GM11168 (cell line): ENCODE data around the gene C16orf92.

Source experiments
- in situ Hi-C: fragments of 300-500 bp; cut with MboI; formaldehyde crosslinking; loops from one replicate; pipeline ENCODE4 v1.12.0; 2022; ENCODE audit warnings: low sequenced_read_pairs; ENCODE audit not compliant: unreplicated experiment

Gene C16orf92

DNA sequence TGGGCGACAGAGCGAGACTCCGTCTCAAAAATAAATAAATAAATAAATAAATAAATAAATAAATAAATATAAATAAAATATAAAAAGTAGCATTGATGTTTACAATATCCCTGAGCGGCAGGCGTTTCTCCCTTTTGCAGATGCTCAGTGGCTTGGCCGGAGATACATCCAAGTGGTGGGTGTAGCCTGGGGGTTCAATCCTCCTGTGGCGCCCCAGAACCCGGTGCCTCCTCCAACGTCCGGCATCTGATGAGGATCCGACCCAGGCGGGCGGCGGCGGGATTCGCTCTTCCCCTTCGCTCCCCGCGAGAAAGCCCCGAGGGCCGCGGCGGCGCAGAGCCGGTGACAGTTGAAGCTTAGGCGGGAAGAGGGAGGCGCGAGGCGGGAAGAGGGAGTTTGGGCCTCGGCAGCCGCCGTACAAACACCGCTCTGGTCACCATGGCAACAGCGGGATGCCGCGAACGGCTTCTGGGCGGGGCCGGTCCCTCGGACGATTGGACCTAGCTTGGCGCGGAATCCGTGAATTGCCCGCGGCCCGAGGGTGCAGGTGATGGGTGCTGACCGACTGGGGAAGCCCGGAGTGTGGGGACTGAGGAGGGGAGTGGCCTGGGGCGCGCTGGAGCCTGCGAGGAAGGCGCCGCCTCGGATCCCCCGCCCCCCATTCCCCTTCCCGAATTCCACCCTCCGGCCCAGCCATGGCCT, 29.8 kb downstream of the C16orf92 start:
- in situ Hi-C loops = no loop called here

GRCh38 chr16:30053376-30054015, 30.5 kb downstream of the C16orf92 start:
- in situ Hi-C loops = no loop called here

DNA sequence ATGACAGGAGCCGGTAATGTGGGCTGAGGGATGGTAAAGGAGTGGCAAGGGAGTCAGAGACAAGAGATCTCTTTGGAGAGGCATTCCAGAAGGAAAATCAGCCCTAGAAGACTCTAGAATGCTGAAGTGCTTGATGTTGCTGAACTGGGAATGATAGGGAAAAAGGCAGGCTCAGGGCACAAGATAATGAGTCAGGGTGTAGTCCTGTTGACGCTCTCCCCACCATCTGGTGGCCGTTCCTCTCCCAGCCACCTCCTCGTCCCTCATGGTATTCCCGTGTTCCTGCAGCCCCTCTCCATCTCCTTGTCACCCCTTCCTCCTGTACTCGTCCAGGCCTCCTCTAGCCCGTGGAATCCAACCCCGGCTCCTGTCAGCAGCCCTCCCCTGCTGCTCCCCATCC, 31.5 kb downstream of the C16orf92 start:
- in situ Hi-C loops = no loop called here

GRCh38 chr16:30054959-30055553, 32.1 kb downstream of the C16orf92 start:
- in situ Hi-C loops = no loop called here

DNA sequence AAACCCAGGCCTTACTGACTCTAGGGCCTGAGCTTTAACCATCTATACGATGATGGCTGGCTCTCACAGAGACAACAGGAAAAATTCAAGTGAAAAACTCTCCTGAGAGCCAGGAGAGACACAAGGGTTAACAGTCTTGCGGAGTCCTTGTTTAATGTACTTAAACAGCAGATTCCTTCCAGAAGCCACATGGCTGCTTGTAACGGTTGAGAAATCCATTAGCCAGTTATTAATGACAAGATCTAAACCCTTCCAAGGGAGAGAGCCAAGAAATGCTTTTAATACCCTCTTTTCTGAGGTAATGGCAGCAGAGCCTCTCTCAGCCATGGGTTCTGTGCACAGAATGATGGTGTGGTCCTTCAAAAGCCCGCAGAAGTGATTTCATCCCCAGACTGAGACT, 37.3 kb downstream of the C16orf92 start:
- in situ Hi-C loops = no loop called here

- in situ Hi-C loops = no loop called here
Measured at GRCh38 chr16:30060836-30061554, 38.0 kb downstream of the C16orf92 start.

DNA sequence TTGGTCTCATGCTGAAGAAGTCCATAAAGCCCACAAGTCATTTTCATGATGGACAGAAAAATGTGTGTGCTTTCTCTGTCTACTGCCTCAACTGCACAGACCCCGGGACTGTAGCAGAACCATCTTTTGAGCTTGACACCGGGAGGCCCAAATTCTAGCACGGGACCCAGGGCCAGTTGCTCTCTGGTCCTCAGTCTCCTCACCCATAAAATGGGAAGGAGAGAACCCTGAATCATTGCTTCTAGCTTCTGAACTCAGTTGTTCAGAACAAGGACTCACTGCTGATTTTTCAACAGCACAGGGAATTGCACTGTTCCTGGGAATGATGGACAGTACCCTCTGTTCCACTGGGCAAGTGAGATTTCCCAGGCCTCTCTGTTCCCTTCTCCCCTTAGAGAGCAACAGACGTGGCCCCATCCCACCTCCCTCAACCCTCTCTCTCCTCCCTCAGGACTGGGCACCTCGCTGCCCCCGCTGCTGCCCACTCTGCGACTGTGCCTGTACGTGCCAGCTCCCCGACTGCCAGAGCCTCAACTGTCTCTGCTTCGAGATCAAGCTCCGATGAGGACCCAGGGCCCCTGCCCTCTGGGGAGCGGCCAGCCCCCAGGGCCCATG, 40.4 kb downstream of the C16orf92 start:
- in situ Hi-C loops = no loop called here

DNA sequence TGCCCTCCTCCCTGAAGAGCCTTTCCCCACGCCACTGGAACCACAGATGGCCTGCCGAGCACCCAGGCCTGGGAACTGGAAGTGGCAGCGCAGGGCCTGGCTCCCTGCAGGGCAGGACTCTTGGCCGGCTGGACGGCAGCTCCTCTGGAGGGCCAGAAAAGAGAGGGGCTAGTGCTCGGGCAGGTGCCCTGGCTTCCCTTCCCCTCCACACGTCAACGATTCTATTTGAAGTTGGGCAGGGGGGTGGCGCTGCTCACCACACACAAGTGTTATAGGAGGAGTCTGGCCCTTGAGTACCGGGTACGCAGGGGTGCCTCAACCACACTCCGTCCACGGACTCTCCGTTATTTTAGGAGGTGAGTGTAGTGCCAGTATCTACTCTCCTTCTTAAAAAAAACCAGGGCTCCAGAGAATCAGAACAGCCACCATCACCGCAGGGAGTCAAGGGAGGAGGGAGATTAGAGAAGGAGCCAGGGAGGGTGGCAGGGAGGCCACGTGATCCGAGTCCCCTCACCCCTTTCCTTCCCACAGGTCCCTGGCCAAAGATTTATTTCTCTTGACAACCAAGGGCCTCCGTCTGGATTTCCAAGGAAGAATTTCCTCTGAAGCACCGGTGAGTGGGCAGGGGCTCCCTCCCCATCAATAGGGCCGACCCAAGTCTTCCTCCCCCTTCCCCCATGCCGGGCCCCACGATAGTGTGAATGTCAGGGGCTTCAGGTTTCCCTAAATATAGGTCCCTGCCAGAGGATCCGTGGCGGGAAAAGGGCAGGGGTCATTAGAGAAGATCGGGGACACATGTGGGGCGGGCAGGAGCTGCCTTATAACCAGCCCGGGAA, 41.1 kb downstream of the C16orf92 start:
- in situ Hi-C loops = no loop called here

GRCh38 chr16:30064729-30065101, 41.7 kb downstream of the C16orf92 start:
- in situ Hi-C loops = no loop called here

- in situ Hi-C loops = no loop called here
Measured at GRCh38 chr16:30065102-30065942, 42.3 kb downstream of the C16orf92 start, which contains the start of gene ALDOA. ALDOA (plus strand) TSS chr16:30065760; CDS start chr16:30066898, 1,138 bp downstream.

DNA sequence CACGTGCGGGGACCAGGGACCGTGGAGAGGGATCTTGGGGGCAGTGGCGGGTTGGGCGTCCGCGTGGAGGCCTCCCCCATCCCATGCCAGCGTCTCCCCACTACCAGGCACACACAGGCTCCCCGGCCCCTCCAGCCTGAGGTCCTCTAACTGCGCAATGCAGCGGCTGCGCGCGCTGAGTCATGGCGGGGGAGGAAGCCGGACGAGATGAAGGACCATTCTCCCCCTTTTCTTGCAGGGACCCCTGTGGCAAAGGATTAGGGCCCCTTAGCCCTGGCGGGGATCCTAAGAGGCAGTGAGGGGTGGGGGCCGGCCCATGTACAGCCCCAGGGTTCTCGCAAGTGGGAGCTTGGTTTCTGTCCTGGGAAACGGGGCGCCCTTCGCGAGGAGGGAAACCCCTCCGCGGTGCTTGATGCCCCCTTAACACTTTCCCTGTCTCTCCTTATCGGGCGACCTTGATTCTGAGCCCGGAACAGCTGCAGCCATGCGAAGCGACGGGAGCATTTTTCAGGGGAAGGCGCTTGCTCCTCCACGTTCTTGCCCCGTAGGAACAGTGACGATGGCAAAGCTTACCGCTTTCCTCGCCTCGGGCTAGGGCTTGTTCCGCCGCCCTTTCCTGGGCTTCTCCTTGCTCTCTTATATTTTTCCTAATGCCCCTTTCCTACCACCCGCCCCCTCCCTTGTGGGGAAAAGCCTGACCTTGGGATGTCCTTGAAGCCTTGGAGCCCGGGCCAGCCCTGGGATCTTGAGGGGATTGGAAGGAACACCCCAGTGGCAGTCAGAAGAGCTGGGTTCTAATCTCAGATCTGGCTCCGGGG, 43.2 kb downstream of the C16orf92 start:
- in situ Hi-C loops = no loop called here

- in situ Hi-C loops = no loop called here
Measured at GRCh38 chr16:30066761-30067583, 44.0 kb downstream of the C16orf92 start.

DNA sequence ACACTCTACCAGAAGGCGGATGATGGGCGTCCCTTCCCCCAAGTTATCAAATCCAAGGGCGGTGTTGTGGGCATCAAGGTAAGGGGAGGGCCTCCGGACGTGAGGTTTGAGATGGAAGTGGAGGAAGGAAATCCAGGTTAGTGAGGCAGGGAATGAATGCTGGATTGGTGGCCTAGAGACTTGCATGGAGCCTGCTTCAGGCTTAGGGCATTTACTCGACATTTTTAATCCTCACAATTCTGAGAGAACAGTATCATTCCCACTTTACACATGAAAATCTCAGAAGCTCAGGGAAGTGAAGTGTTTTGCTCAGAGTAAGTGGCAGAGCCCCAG, 44.6 kb downstream of the C16orf92 start:
- in situ Hi-C loops = no loop called here

- in situ Hi-C loops = no loop called here
Measured at GRCh38 chr16:30068333-30068732, 45.3 kb downstream of the C16orf92 start.

DNA sequence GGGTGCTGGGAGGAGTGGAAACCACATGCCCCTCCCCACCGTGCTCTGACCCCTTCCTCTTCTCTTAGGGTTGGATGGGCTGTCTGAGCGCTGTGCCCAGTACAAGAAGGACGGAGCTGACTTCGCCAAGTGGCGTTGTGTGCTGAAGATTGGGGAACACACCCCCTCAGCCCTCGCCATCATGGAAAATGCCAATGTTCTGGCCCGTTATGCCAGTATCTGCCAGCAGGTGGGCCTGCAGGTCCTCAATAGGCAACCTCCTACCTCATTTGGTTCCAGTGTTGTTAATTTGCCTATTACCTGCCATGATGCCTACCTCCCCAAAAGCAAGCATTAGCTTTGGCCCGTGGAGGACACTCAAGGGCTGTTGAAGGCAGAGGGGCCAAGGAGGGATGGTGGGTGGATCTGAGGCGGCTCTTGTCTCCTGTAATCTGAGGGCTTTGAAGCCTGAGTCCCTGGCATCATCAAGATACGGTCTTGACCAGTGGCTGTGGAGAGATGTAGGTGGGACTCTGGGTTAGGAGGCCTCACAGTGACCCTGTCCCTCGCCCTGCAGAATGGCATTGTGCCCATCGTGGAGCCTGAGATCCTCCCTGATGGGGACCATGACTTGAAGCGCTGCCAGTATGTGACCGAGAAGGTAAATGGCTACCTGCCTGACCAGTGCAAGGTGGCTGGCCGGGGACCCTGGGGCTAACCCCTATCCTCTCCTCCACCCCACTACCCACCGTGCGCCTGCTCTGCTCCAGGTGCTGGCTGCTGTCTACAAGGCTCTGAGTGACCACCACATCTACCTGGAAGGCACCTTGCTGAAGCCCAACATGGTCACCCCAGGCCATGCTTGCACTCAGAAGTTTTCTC, 46.0 kb downstream of the C16orf92 start:
- in situ Hi-C loops = no loop called here
